OCI-LY1 (cell line): ENCODE data around the gene F10.

Experiments
- H2AFZ ChIP-seq: fragments of 200-600 bp; sonication (generic), shearing (Covaris generic); 2 replicates; pipeline ENCODE4 v1.6.0; 2014; ENCODE audit warnings: antibody characterized with exemption, mild to moderate bottlenecking, low read length
- H3F3A ChIP-seq: fragments of 200-600 bp; sonication (generic), shearing (Covaris generic); 2 replicates; pipeline ENCODE4 v1.6.0; 2014; ENCODE audit warnings: mild to moderate bottlenecking, antibody characterized with exemption, low read length, moderate library complexity; ENCODE audit not compliant: insufficient read depth
- H3K27ac ChIP-seq: fragments of 200-600 bp; sonication (generic); 2 replicates; pipeline ENCODE4 v1.5.1; 2014; ENCODE audit warnings: low read length, mixed run types, mild to moderate bottlenecking, low read depth; ENCODE audit not compliant: poor library complexity, severe bottlenecking
- H3K27me3 ChIP-seq: fragments of 200-600 bp; sonication (generic); 2 replicates; pipeline ENCODE4 v1.6.0; 2014; ENCODE audit warnings: antibody characterized with exemption, mild to moderate bottlenecking, low read length, moderate library complexity; ENCODE audit not compliant: insufficient read depth
- H3K36me3 ChIP-seq: fragments of 200-600 bp; sonication (generic); 2 replicates; pipeline ENCODE4 v1.6.1; 2014; ENCODE audit warnings: mild to moderate bottlenecking, antibody characterized with exemption, low read length, moderate library complexity, mixed read lengths; ENCODE audit not compliant: insufficient read depth
- H3K4me1 ChIP-seq: fragments of 200-600 bp; sonication (generic); 2 replicates; pipeline ENCODE4 v1.5.1; 2014; ENCODE audit warnings: mild to moderate bottlenecking, low read length, moderate library complexity; ENCODE audit not compliant: insufficient read depth, severe bottlenecking
- H3K4me2 ChIP-seq: fragments of 200-600 bp; sonication (generic), shearing (Covaris generic); 2 replicates; pipeline ENCODE4 v1.6.1; 2014; ENCODE audit warnings: low read length
- H3K4me3 ChIP-seq: fragments of 200-600 bp; sonication (generic); 2 replicates; pipeline ENCODE4 v1.5.1; 2014; ENCODE audit warnings: low read length, low read depth, mild to moderate bottlenecking, mixed read lengths; ENCODE audit not compliant: poor library complexity, severe bottlenecking
- H3K79me2 ChIP-seq: fragments of 200-600 bp; shearing (Covaris generic); 2 replicates; pipeline ENCODE4 v1.6.1; 2016; ENCODE audit warnings: mixed run types, low read length, mixed read lengths; ENCODE audit not compliant: insufficient read depth
- H3K9ac ChIP-seq: fragments of 200-600 bp; sonication (generic), shearing (Covaris generic); 2 replicates; pipeline ENCODE4 v1.6.1; 2014; ENCODE audit warnings: mild to moderate bottlenecking, low read length, mixed read lengths
- H3K9me2 ChIP-seq: fragments of 200-600 bp; sonication (generic), shearing (Covaris generic); 2 replicates; pipeline ENCODE4 v1.6.1; 2014; ENCODE audit warnings: low read depth, mild to moderate bottlenecking, low read length, mixed read lengths
- H3K9me3 ChIP-seq: fragments of 200-600 bp; shearing (Covaris generic); 2 replicates; pipeline ENCODE4 v1.6.1; 2014; ENCODE audit warnings: low read length, mixed read lengths
- H4K20me1 ChIP-seq: fragments of 200-600 bp; sonication (generic), shearing (Covaris generic); 2 replicates; pipeline ENCODE4 v1.6.0; 2016; ENCODE audit warnings: mild to moderate bottlenecking, low read length; ENCODE audit not compliant: insufficient read depth
- CTCF ChIP-seq: fragments of 200-600 bp; sonication (generic), shearing (Covaris generic); IDR thresholded peaks from 2 replicates; pipeline ENCODE4 v1.5.1; 2017; ENCODE audit warnings: mild to moderate bottlenecking, antibody characterized with exemption, low read length, moderate library complexity, mixed read lengths
- EZH2 ChIP-seq: fragments of 200-600 bp; sonication (generic), shearing (Covaris generic); IDR thresholded peaks from 2 replicates; pipeline ENCODE4 v1.8.0; 2017; ENCODE audit warnings: borderline replicate concordance, mixed run types, mild to moderate bottlenecking, antibody characterized with exemption, low read length, moderate library complexity, mixed read lengths

F10 gene

DNA sequence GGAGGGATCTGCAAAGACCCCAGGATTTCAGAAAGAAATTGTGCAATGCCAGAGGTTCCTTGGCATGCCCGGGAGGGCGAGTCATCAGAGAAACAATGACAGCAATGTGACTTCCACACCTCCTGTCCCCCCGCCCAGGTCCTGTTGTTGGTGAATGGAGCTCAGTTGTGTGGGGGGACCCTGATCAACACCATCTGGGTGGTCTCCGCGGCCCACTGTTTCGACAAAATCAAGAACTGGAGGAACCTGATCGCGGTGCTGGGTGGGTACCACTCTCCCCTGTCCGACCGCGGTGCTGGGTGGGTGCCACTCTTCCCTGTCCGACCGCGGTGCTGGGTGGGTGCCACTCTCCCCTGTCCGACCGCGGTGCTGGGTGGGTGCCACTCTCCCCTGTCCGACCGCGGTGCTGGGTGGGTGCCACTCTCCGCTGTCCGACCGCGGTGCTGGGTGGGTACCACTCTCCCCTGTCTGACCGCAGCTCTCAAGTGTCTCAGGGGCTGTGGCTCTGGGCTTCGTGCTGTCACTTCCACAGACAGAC is 5.2 kb upstream of the F10 start:
- no peaks in the 10 kb centered on the region for H3K9me3 ChIP-seq
- no peak overlapping the region for H2AFZ ChIP-seq
- H3K36me3 ChIP-seq: no peaks in the 10 kb centered on the region
- no peaks in the 10 kb centered on the region for H3F3A ChIP-seq
- H3K4me3 ChIP-seq: no peak overlapping the region
- no peaks in the 10 kb centered on the region for H3K9me2 ChIP-seq
- no peak overlapping the region for H3K4me2 ChIP-seq
- H3K27me3 ChIP-seq: peaks cover 7% of the 10 kb centered on the region; the same call in 1 of the 2 replicates
- H3K27ac ChIP-seq: no peak overlapping the region
- H3K79me2 ChIP-seq: no peaks in the 10 kb centered on the region
- no peaks in the 10 kb centered on the region for H3K4me1 ChIP-seq
- no peaks in the 10 kb centered on the region for H4K20me1 ChIP-seq
- TF ChIP-seq CTCF (no peak), EZH2 (no peak)
- H3K9ac ChIP-seq: no peak overlapping the region

- Histone ChIP-seq H3K79me2 (no peaks in the 10 kb centered on the region), H3K9me2 (no peaks in the 10 kb centered on the region), H3K27me3 (peaks cover 7% of the 10 kb centered on the region; the same call in 1 of the 2 replicates), H3K4me3 (no peak overlapping the region), H3K9me3 (no peaks in the 10 kb centered on the region), H4K20me1 (no peaks in the 10 kb centered on the region), H3K4me1 (no peaks in the 10 kb centered on the region), H3K4me2 (no peak overlapping the region), H3K9ac (no peak overlapping the region), H2AFZ (no peak overlapping the region), H3K27ac (no peak overlapping the region), H3F3A (no peaks in the 10 kb centered on the region), H3K36me3 (no peaks in the 10 kb centered on the region)
- TF ChIP-seq EZH2 (no peak), CTCF (no peak)
These were observed 4.7 kb upstream of the F10 start for GRCh38 chr13:113117911-113118260.

DNA sequence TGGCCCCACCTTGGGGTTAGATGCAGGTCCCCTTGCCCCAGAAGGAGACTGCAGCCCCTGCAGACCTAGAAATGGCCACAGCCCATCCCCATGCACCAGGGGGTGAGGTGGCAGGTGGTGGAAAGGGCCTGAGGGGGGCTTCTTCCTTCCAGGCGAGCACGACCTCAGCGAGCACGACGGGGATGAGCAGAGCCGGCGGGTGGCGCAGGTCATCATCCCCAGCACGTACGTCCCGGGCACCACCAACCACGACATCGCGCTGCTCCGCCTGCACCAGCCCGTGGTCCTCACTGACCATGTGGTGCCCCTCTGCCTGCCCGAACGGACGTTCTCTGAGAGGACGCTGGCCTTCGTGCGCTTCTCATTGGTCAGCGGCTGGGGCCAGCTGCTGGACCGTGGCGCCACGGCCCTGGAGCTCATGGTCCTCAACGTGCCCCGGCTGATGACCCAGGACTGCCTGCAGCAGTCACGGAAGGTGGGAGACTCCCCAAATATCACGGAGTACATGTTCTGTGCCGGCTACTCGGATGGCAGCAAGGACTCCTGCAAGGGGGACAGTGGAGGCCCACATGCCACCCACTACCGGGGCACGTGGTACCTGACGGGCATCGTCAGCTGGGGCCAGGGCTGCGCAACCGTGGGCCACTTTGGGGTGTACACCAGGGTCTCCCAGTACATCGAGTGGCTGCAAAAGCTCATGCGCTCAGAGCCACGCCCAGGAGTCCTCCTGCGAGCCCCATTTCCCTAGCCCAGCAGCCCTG is 4.2 kb upstream of the F10 start:
- TF ChIP-seq CTCF: no peak
- TF ChIP-seq EZH2: no peak
- no peak overlapping the region for H3K9ac ChIP-seq
- H3K36me3 ChIP-seq: no peaks in the 10 kb centered on the region
- no peak overlapping the region for H3K4me2 ChIP-seq
- H3K9me3 ChIP-seq: no peaks in the 10 kb centered on the region
- H3K27ac ChIP-seq: no peak overlapping the region
- H3K27me3 ChIP-seq: peaks cover 7% of the 10 kb centered on the region; the same call in 1 of the 2 replicates
- no peaks in the 10 kb centered on the region for H3K4me1 ChIP-seq
- no peak overlapping the region for H2AFZ ChIP-seq
- no peaks in the 10 kb centered on the region for H3K9me2 ChIP-seq
- no peaks in the 10 kb centered on the region for H3F3A ChIP-seq
- no peak overlapping the region for H3K4me3 ChIP-seq
- H4K20me1 ChIP-seq: no peaks in the 10 kb centered on the region
- no peaks in the 10 kb centered on the region for H3K79me2 ChIP-seq
